PC-3 (cell line): Measurements from ENCODE around the gene WDR33. TPM values are rescaled to one million over a fixed set of nuclear protein-coding genes. Genes with fewer than 3 reads are reported as not detected.

Experiments
- ATAC-seq: fragments of 200-7000 bp; cut with Tn5 transposase; 2 replicates; pipeline ENCODE4 v1.9.1; 2020; ENCODE audit warnings: mild to moderate bottlenecking, moderate library complexity
- BruUV-seq: library from RNA; stranded (reverse); fragments of 400-500 nt; replicated peaks from 2 replicates; lab custom pipeline; 2021; lab: Mats Ljungman, UMichigan
- CTCF ChIA-PET: fragments of 300-600 bp; sonication (Branson Sonifier 250); formaldehyde crosslinking; loops from one replicate; lab custom pipeline; 2022; ENCODE audit warnings: antibody characterized with exemption; lab: Charles Lee
- POLR2A ChIA-PET: fragments of 300-600 bp; sonication (Branson Sonifier 250); formaldehyde crosslinking; loops from one replicate; lab custom pipeline; 2022; ENCODE audit warnings: antibody characterized with exemption; ENCODE audit not compliant: unreplicated experiment; lab: Charles Lee
- DNase-seq: peaks from one replicate; pipeline ENCODE4 v3.0.0-alpha.2; 2015
- H2AFZ ChIP-seq: fragments of 300-600 bp; sonication (generic); 2 replicates; pipeline ENCODE4 v1.6.0; 2016; ENCODE audit warnings: antibody characterized with exemption, low read length
- H3F3A ChIP-seq: fragments of 300-600 bp; sonication (generic); one replicate; pipeline ENCODE4 v1.6.0; 2017; ENCODE audit warnings: antibody characterized with exemption, low read length, control low read depth, mild to moderate bottlenecking; ENCODE audit not compliant: unreplicated experiment
- H3K27ac ChIP-seq: fragments of 300-600 bp; sonication (generic); 2 replicates; pipeline ENCODE4 v1.5.1; 2016; ENCODE audit warnings: mild to moderate bottlenecking, low read length
- H3K27me3 ChIP-seq: fragments of 300-600 bp; sonication (generic); 2 replicates; pipeline ENCODE4 v1.6.1; 2016; ENCODE audit warnings: low read length, mixed read lengths
- H3K36me3 ChIP-seq: fragments of 300-600 bp; sonication (generic); 2 replicates; pipeline ENCODE4 v1.6.1; 2016; ENCODE audit warnings: low read depth, mixed run types, low read length, mixed read lengths
- H3K4me1 ChIP-seq: fragments of 300-600 bp; sonication (generic); 2 replicates; pipeline ENCODE4 v1.5.1; 2016; ENCODE audit warnings: low read length; ENCODE audit not compliant: insufficient read depth
- H3K4me2 ChIP-seq: fragments of 300-600 bp; sonication (generic); 2 replicates; pipeline ENCODE4 v1.6.0; 2016; ENCODE audit warnings: low read length
- H3K4me3 ChIP-seq: fragments of 300-600 bp; sonication (generic); 2 replicates; pipeline ENCODE4 v1.5.1; 2016; ENCODE audit warnings: mild to moderate bottlenecking, low read length, mixed read lengths
- H3K79me2 ChIP-seq: fragments of 300-600 bp; sonication (generic); 2 replicates; pipeline ENCODE4 v1.6.1; 2017; ENCODE audit warnings: low read length, mixed read lengths
- H3K9ac ChIP-seq: fragments of 300-600 bp; sonication (generic); 2 replicates; pipeline ENCODE4 v1.6.0; 2016; ENCODE audit warnings: mild to moderate bottlenecking, low read length
- H3K9me2 ChIP-seq: fragments of 300-600 bp; sonication (generic); replicated peaks from 2 replicates; pipeline ENCODE4 v1.6.1; 2016; ENCODE audit warnings: mixed run types, low read length, mixed read lengths
- H3K9me3 ChIP-seq: fragments of 300-600 bp; sonication (generic); 2 replicates; pipeline ENCODE4 v1.6.1; 2016; ENCODE audit warnings: low read length, mixed read lengths
- H4K20me1 ChIP-seq: fragments of 300-600 bp; sonication (generic); 2 replicates; pipeline ENCODE4 v1.6.1; 2016; ENCODE audit warnings: low read length, mixed read lengths
- CTCF ChIP-seq: fragments of 300-600 bp; sonication (generic); conservative IDR thresholded peaks from 2 replicates; pipeline ENCODE4 v1.5.1; 2017; ENCODE audit warnings: antibody characterized with exemption, low read depth, mild to moderate bottlenecking, low read length
- EZH2 ChIP-seq: fragments of 300-600 bp; sonication (generic); IDR thresholded peaks from one replicate; pipeline ENCODE4 v1.6.1; 2017; ENCODE audit warnings: antibody characterized with exemption, mild to moderate bottlenecking, low read length; ENCODE audit not compliant: unreplicated experiment
- EZH2phosphoT487 ChIP-seq: fragments of 300-600 bp; sonication (generic); IDR thresholded peaks from 2 replicates; pipeline ENCODE4 v1.6.1; 2018; ENCODE audit warnings: mild to moderate bottlenecking, antibody characterized with exemption, low read length, borderline replicate concordance
- intact Hi-C: fragments of 100-400 bp; cut with micrococcal nuclease; formaldehyde crosslinking; loops from 2 replicates; pipeline ENCODE4 v1.9.0; 2023
- total RNA-seq: library from RNA; depleted of rRNA; stranded (reverse); fragments of >200 nt; gene quantifications from 2 replicates; pipeline ENCODE4 v1.2.3, GENCODE V29; 2014

Gene WDR33
- total RNA-seq, 1 experiment from 2014 or later, result 31.7 TPM

- Histone ChIP-seq H3K9me2 (no peaks in the 10 kb centered on the region), H2AFZ (no peak overlapping the region), H3K4me2 (no peak overlapping the region), H3K36me3 (peaks cover 38% of the 10 kb centered on the region), H3F3A (no peaks in the 10 kb centered on the region), H3K79me2 (peaks cover 44% of the 10 kb centered on the region), H3K4me3 (no peak overlapping the region), H3K4me1 (peaks cover 20% of the 10 kb centered on the region), H3K9me3 (no peaks in the 10 kb centered on the region), H3K27me3 (no peaks in the 10 kb centered on the region), H4K20me1 (no peaks in the 10 kb centered on the region), H3K27ac (no peak overlapping the region), H3K9ac (no peak overlapping the region)
- BruUV-seq, result no TSS peak
- intact Hi-C loops, result no loop called here
- ATAC-seq (no peak), DNase-seq (no peak)
- ChIA-PET CTCF (no interaction called here), POLR2A (no interaction called here)
- TF ChIP-seq EZH2 (no peak), EZH2phosphoT487 (no peak), CTCF (no peak)
Measured at GRCh38 chr2:127769587-127769986, 41.4 kb downstream of the WDR33 start.

GRCh38 chr2:127768775-127769479 lies 42.0 kb downstream of the WDR33 start:
- H3K9me3 ChIP-seq, result no peaks in the 10 kb centered on the region
- TF ChIP-seq EZH2phosphoT487, result no peak
- no peak for TF ChIP-seq CTCF
- TF ChIP-seq EZH2, result no peak
- H3K9me2 ChIP-seq, result no peaks in the 10 kb centered on the region
- H3K9ac ChIP-seq, result no peak overlapping the region
- peaks cover 20% of the 10 kb centered on the region for H3K4me1 ChIP-seq
- POLR2A ChIA-PET, result no interaction called here
- ATAC-seq (no peak), DNase-seq (no peak)
- H3K36me3 ChIP-seq, result peaks cover 45% of the 10 kb centered on the region
- intact Hi-C loops, result no loop called here
- peaks cover 38% of the 10 kb centered on the region for H3K79me2 ChIP-seq
- H3K27me3 ChIP-seq, result no peaks in the 10 kb centered on the region
- no peak overlapping the region for H3K27ac ChIP-seq
- BruUV-seq, result no TSS peak
- H4K20me1 ChIP-seq, result no peaks in the 10 kb centered on the region
- H3K4me3 ChIP-seq, result no peak overlapping the region
- no peak overlapping the region for H3K4me2 ChIP-seq
- CTCF ChIA-PET, result no interaction called here
- H2AFZ ChIP-seq, result no peak overlapping the region
- H3F3A ChIP-seq, result no peaks in the 10 kb centered on the region

- H3K36me3 ChIP-seq, result peaks cover 64% of the 10 kb centered on the region
- ChIA-PET POLR2A (no interaction called here), CTCF (no interaction called here)
- H3K9me3 ChIP-seq, result no peaks in the 10 kb centered on the region
- no peak for TF ChIP-seq EZH2phosphoT487
- H3K79me2 ChIP-seq, result no peaks in the 10 kb centered on the region
- no peak overlapping the region for H3K4me2 ChIP-seq
- no peak for ATAC-seq
- no peak for DNase-seq
- H3K4me1 ChIP-seq, result no peaks in the 10 kb centered on the region
- no peak overlapping the region for H3K9ac ChIP-seq
- H3K27ac ChIP-seq, result no peak overlapping the region
- no peaks in the 10 kb centered on the region for H3K9me2 ChIP-seq
- no peaks in the 10 kb centered on the region for H3F3A ChIP-seq
- no peaks in the 10 kb centered on the region for H4K20me1 ChIP-seq
- no peak overlapping the region for H3K4me3 ChIP-seq
- no peak overlapping the region for H2AFZ ChIP-seq
- intact Hi-C loops, result no loop called here
- H3K27me3 ChIP-seq, result no peaks in the 10 kb centered on the region
- no TSS peak for BruUV-seq
Measured at GRCh38 chr2:127763776-127764175, 47.2 kb downstream of the WDR33 start.
